A673 (cell line): ENCODE data around the gene ARFGAP1.

Experiments
- EZH2 ChIP-seq: fragments of 200-600 bp; sonication (generic); IDR thresholded peaks from 2 replicates; pipeline ENCODE4 v1.6.1; 2017; ENCODE audit warnings: borderline replicate concordance, low read depth, mild to moderate bottlenecking, mixed read lengths, antibody characterized with exemption, low read length; ENCODE audit not compliant: poor library complexity, severe bottlenecking
- TF ChIP-seq, protein P1 (sequence below): fragments of 300-800, 200-600 bp; sonication (generic); conservative IDR thresholded peaks from 2 replicates; pipeline ENCODE4 v1.5.1; 2017; ENCODE audit warnings: low read depth, mild to moderate bottlenecking, antibody characterized with exemption, low read length, moderate library complexity, mixed read lengths

DNA sequence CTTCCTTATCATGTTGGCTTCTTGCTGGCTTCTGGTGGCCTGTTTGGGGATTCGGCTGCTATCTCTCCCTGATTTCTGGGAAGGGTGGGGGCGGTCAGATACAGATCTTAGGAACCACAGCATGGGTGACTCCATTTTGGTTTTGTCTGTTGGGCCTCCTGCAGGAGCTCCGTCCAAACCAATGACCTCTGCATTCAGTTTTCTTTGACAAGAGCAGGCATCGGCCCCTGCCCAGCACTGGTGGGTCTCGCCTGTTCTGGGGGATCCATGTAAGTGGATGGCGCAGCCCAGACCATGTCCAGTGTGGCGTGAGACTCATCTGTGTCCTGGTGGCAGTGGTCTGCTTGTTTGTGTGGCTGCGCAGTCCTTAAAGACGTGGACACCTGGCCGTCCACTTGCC lies 8.6 kb upstream of the ARFGAP1 start:
- TF ChIP-seq, protein P1, sequence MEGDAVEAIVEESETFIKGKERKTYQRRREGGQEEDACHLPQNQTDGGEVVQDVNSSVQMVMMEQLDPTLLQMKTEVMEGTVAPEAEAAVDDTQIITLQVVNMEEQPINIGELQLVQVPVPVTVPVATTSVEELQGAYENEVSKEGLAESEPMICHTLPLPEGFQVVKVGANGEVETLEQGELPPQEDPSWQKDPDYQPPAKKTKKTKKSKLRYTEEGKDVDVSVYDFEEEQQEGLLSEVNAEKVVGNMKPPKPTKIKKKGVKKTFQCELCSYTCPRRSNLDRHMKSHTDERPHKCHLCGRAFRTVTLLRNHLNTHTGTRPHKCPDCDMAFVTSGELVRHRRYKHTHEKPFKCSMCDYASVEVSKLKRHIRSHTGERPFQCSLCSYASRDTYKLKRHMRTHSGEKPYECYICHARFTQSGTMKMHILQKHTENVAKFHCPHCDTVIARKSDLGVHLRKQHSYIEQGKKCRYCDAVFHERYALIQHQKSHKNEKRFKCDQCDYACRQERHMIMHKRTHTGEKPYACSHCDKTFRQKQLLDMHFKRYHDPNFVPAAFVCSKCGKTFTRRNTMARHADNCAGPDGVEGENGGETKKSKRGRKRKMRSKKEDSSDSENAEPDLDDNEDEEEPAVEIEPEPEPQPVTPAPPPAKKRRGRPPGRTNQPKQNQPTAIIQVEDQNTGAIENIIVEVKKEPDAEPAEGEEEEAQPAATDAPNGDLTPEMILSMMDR: no peak
- no peak for TF ChIP-seq EZH2
